ENCODE measurements around the gene CYP19A1.

Gene CYP19A1

GRCh38 chr15:51212239-51212638, 126.2 kb downstream of the CYP19A1 start:
- H3K4me3 ChIP-seq (ENCODE audit: low read length), result no peak overlapping the region
- no peak for TF ChIP-seq CTCF (conservative IDR thresholded peaks at IDR 0.05; ENCODE audit: low read depth, low read length)
- DNase-seq (ENCODE audit: low read depth), result no peak

- no peak for TF ChIP-seq CTCF (conservative IDR thresholded peaks at IDR 0.05; ENCODE audit: low read depth, low read length)
- no peak overlapping the region for H3K4me3 ChIP-seq (ENCODE audit: low read length)
Measured at GRCh38 chr15:51205050-51205975, 133.1 kb downstream of the CYP19A1 start.

GRCh38 chr15:51203797-51204196, 134.6 kb downstream of the CYP19A1 start:
- TF ChIP-seq CTCF (conservative IDR thresholded peaks at IDR 0.05; ENCODE audit: low read depth, low read length), result no peak

More at GRCh38 chr15:51205050-51205975, 133.1 kb downstream of the CYP19A1 start:
- DNase-seq (ENCODE audit: low read depth), result no peak

GRCh38 chr15:51202783-51203182, 135.6 kb downstream of the CYP19A1 start:
- DNase-seq (ENCODE audit: low read depth), result no peak
- TF ChIP-seq CTCF (conservative IDR thresholded peaks at IDR 0.05; ENCODE audit: low read depth, low read length), result no peak
- H3K4me3 ChIP-seq (ENCODE audit: low read length), result no peak overlapping the region

More at GRCh38 chr15:51203797-51204196, 134.6 kb downstream of the CYP19A1 start:
- H3K4me3 ChIP-seq (ENCODE audit: low read length), result no peak overlapping the region
- DNase-seq (ENCODE audit: low read depth), result no peak

- no peak for TF ChIP-seq CTCF (conservative IDR thresholded peaks at IDR 0.05; ENCODE audit: low read depth, low read length)
- no peak for DNase-seq (ENCODE audit: low read depth)
- no peak overlapping the region for H3K4me3 ChIP-seq (ENCODE audit: low read length)
Measured at GRCh38 chr15:51201581-51201980, 136.8 kb downstream of the CYP19A1 start.

GRCh38 chr15:51200792-51201191, 137.6 kb downstream of the CYP19A1 start:
- no peak for TF ChIP-seq CTCF (conservative IDR thresholded peaks at IDR 0.05; ENCODE audit: low read depth, low read length)
- no peak overlapping the region for H3K4me3 ChIP-seq (ENCODE audit: low read length)

GRCh38 chr15:51199541-51199940, 138.9 kb downstream of the CYP19A1 start:
- no peak for DNase-seq (ENCODE audit: low read depth)
- no peak for TF ChIP-seq CTCF (conservative IDR thresholded peaks at IDR 0.05; ENCODE audit: low read depth, low read length)
- no peak overlapping the region for H3K4me3 ChIP-seq (ENCODE audit: low read length)

More at GRCh38 chr15:51200792-51201191, 137.6 kb downstream of the CYP19A1 start:
- DNase-seq (ENCODE audit: low read depth), result no peak
